GM12878 (cell line): ENCODE results near the gene CHCHD3. TPM values are rescaled to one million over a fixed set of nuclear protein-coding genes. Genes with fewer than 3 reads are reported as not detected.

Experiments used
- ATAC-seq: fragments of 200-7000 bp; cut with Tn5 transposase; 3 replicates; pipeline ENCODE4 v1.9.1; 2020; ENCODE audit warnings: mild to moderate bottlenecking, moderate library complexity
- BruUV-seq: library from RNA; stranded (reverse); fragments of 400-500 nt; replicated peaks from 2 replicates; lab custom pipeline; 2021; lab: Mats Ljungman, UMichigan
- CTCF ChIA-PET: fragments of 300-600 bp; sonication (Branson Sonifier 250); formaldehyde crosslinking; extraction: SDS; loops from one replicate; lab custom pipeline; 2021; ENCODE audit warnings: inconsistent platforms; lab: Yijun Ruan, JAX
- POLR2A ChIA-PET: fragments of 350-600 bp; formaldehyde crosslinking; extraction: SDS; loops from one replicate; lab custom pipeline; 2021; ENCODE audit warnings: inconsistent platforms; lab: Charles Lee
- RAD21 ChIA-PET: fragments of 300-600 bp; sonication (Branson Sonifier 250); formaldehyde crosslinking; loops from one replicate; lab custom pipeline; 2023; ENCODE audit warnings: antibody characterized with exemption; ENCODE audit not compliant: unreplicated experiment; lab: Charles Lee
- SMC1A ChIA-PET: fragments of 300-600 bp; sonication (Branson Sonifier 250); formaldehyde crosslinking; loops from one replicate; lab custom pipeline; 2023; ENCODE audit not compliant: unreplicated experiment, uncharacterized antibody; lab: Charles Lee
- DNase-seq: peaks from one replicate; pipeline ENCODE4 v3.0.0-alpha.2; 2011; ENCODE audit warnings: low read depth, low spot score
- FAIRE-seq: peaks from 3 replicates; lab custom pipeline; 2011; peaks lifted over from hg19 to GRCh38; lab: Jason Lieb, UNC
- H2AFZ ChIP-seq: 2 replicates; pipeline ENCODE4 v1.6.0; 2011; ENCODE audit warnings: low read depth, low read length, control low read depth; ENCODE audit not compliant: control insufficient read depth
- H3K27ac ChIP-seq: 2 replicates; pipeline ENCODE4 v1.5.1; 2011; ENCODE audit warnings: control low read depth; ENCODE audit not compliant: control insufficient read depth, insufficient read depth
- H3K27me3 ChIP-seq, 2 experiments: replicated peaks in 1 of 2; 2 replicates each; pipeline versions ENCODE4 v1.6.0 to v1.6.1; 2011; ENCODE audit warnings: low read length in 1 of 2; ENCODE audit not compliant: control insufficient read depth in 2 of 2, insufficient read depth in 2 of 2
- H3K36me3 ChIP-seq, 2 experiments: 2 replicates each; pipeline ENCODE4 v1.5.1; 2011; ENCODE audit warnings: low read length in 1 of 2; ENCODE audit not compliant: control insufficient read depth in 2 of 2, insufficient read depth in 2 of 2
- H3K4me1 ChIP-seq: 2 replicates; pipeline ENCODE4 v1.6.1; 2011; ENCODE audit warnings: mild to moderate bottlenecking, low read length, moderate library complexity, mixed read lengths; ENCODE audit not compliant: control insufficient read depth, insufficient read depth
- H3K4me2 ChIP-seq: 2 replicates; pipeline ENCODE4 v1.6.0; 2011; ENCODE audit warnings: control low read depth; ENCODE audit not compliant: control insufficient read depth, insufficient read depth
- H3K4me3 ChIP-seq: fragments of 200-600 bp; sonication (generic); 2 replicates; pipeline ENCODE4 v1.5.1; 2016
- H3K79me2 ChIP-seq: 2 replicates; pipeline ENCODE4 v1.6.0; 2011; ENCODE audit warnings: low read length; ENCODE audit not compliant: control insufficient read depth, insufficient read depth
- H3K9ac ChIP-seq: 2 replicates; pipeline ENCODE4 v1.8.0; 2011; ENCODE audit warnings: low read length, control low read depth, mixed read lengths; ENCODE audit not compliant: control insufficient read depth, insufficient read depth
- H3K9me3 ChIP-seq: replicated peaks from 3 replicates; pipeline ENCODE4 v1.5.1; 2011; ENCODE audit warnings: mild to moderate bottlenecking, low read length; ENCODE audit not compliant: control insufficient read depth, insufficient read depth
- H4K20me1 ChIP-seq: 2 replicates; pipeline ENCODE4 v1.6.0; 2011; ENCODE audit not compliant: control insufficient read depth, insufficient read depth
- BHLHE40 ChIP-seq, 2 experiments: fragments of 450-650 bp in 1 of 2; IDR thresholded peaks; 2 replicates each; pipeline ENCODE4 v1.6.1; 2011 to 2017; ENCODE audit warnings: low read depth in 2 of 2, borderline replicate concordance in 1 of 2, improper control_type of control experiment in 1 of 2, low read length in 1 of 2, mild to moderate bottlenecking in 1 of 2
- BRCA1 ChIP-seq: IDR thresholded peaks from 2 replicates; pipeline ENCODE4 v1.6.1; 2011; ENCODE audit warnings: low read depth, low read length, improper control_type of control experiment
- CBX3 ChIP-seq: fragments of 200-600 bp; sonication (generic); IDR thresholded peaks from 2 replicates; pipeline ENCODE4 v1.6.1; 2016; ENCODE audit warnings: low read depth, borderline replicate concordance
- CBX5 ChIP-seq: sonication (generic); IDR thresholded peaks from 2 replicates; pipeline ENCODE4 v1.6.1; 2016; ENCODE audit warnings: low read depth, moderate library complexity, mild to moderate bottlenecking, inconsistent platforms
- IKZF2 ChIP-seq, 2 experiments: fragments of 450-650 bp; IDR thresholded peaks; 2 replicates each; pipeline ENCODE4 v1.6.1; 2017; ENCODE audit warnings: mild to moderate bottlenecking in 2 of 2, moderate library complexity in 2 of 2
- MEF2B ChIP-seq: fragments of 450-650 bp; IDR thresholded peaks from 2 replicates; pipeline ENCODE4 v1.6.1; 2018; ENCODE audit warnings: mild to moderate bottlenecking, moderate library complexity; ENCODE audit not compliant: partially characterized antibody, poor library complexity, severe bottlenecking
- NFIC ChIP-seq: IDR thresholded peaks from 2 replicates; pipeline ENCODE4 v1.6.1; 2012; ENCODE audit warnings: low read depth, mild to moderate bottlenecking, inconsistent platforms, low read length, moderate library complexity
- POLR2AphosphoS2 ChIP-seq: IDR thresholded peaks from 2 replicates; pipeline ENCODE4 v1.6.1; 2011; ENCODE audit warnings: low read depth, mild to moderate bottlenecking, low read length, improper control_type of control experiment, moderate library complexity
- SIX5 ChIP-seq: IDR thresholded peaks from 2 replicates; pipeline ENCODE4 v1.6.1; 2011; ENCODE audit warnings: mild to moderate bottlenecking, low read depth, low read length, moderate library complexity; ENCODE audit not compliant: severe bottlenecking
- TARDBP ChIP-seq: IDR thresholded peaks from 2 replicates; pipeline ENCODE4 v1.6.1; 2016; ENCODE audit warnings: borderline replicate concordance
- ZBTB11 ChIP-seq: fragments of 450-650 bp; formaldehyde crosslinking; IDR thresholded peaks from 2 replicates; pipeline ENCODE4 v1.5.0; 2022; ENCODE audit warnings: mild to moderate bottlenecking, missing genetic modification characterization
- ZZZ3 ChIP-seq: IDR thresholded peaks from 2 replicates; pipeline ENCODE4 v1.6.1; 2011; ENCODE audit warnings: low read depth; ENCODE audit not compliant: control insufficient read depth, insufficient read length
- WGBS: methylation state at CpG from one replicate; pipeline ENCODE4 v1.1.6; 2016; ENCODE audit warnings: low lambda C conversion rate; ENCODE audit not compliant: insufficient replicate concordance, insufficient coverage; ENCODE audit errors: missing lambda C conversion rate; 5-methylcytosine and 5-hydroxymethylcytosine counted together
- in situ Hi-C: fragments of 300-500 bp; cut with MboI; formaldehyde crosslinking; loops from 9 replicates; pipeline ENCODE4 v1.14.3; 2018; ENCODE audit warnings: mixed read lengths
- intact Hi-C: fragments of 100-400 bp; cut with micrococcal nuclease; formaldehyde crosslinking; loops from one replicate; pipeline ENCODE4 v1.14.2; 2022; ENCODE audit not compliant: unreplicated experiment
- polyA plus RNA-seq, 11 experiments: library from polyadenylated mRNA; depleted of rRNA in 4 of 11; unstranded in 6 of 11; stranded (reverse) in 5 of 11; fragments of >200 nt; fragmentation: Nextera tagmentation in 4 of 11; fragmentation: Illumina TruSeq in 1 of 11; extraction: Ambion mirVana in 4 of 11; extraction: Trizol in 1 of 11; gene quantifications; 1 replicate in 1 of 11; 2 replicates in 10 of 11; pipeline versions ENCODE4 v1.2.1 to v1.2.3, GENCODE V29; 2011 to 2016; ENCODE audit warnings: inconsistent platforms in 2 of 11, missing spikeins in 2 of 11, low read depth in 1 of 11
- total RNA-seq, 4 experiments: library from RNA; depleted of rRNA in 3 of 4; stranded (reverse); fragments of >200 nt in 3 of 4; fragmentation: Illumina TruSeq in 1 of 4; extraction: Trizol in 1 of 4; gene quantifications; 2 replicates each; pipeline versions ENCODE4 v1.2.1 to v1.2.3, GENCODE V29; 2013 to 2021

The CHCHD3 gene
- total and polyA plus RNA-seq, 10 of the 15 experiments (the other 5 are each of a cell fraction or from before 2014, with no cell fraction given): 38.3 to 178 (median 96.2) TPM

GRCh38 chr7:133102276-133103060 lies 20.6 kb upstream of the CHCHD3 start:
- FAIRE-seq (no peak), DNase-seq (no peak)
- CTCF ChIA-PET: interaction anchor here (0.5 to 1.2 kb wide), 3 partner anchors 107 to 1224 kb away, joined by 3 read pairs; no protein-coding TSS in a partner anchor
- H3K36me3 ChIP-seq: no peaks in the 10 kb centered on the region
- TF ChIP-seq IKZF2 (IDR thresholded peaks at IDR 0.05): no peak
- TF ChIP-seq TARDBP: no peak
- TF ChIP-seq, all 136 proteins: peak for 0
- WGBS: 42% methylated on average over 6 of the region's 6 CpGs
- Histone ChIP-seq H3K4me3 (no peak overlapping the region), H3K79me2 (no peaks in the 10 kb centered on the region), H3K4me2 (no peak overlapping the region), H2AFZ (no peak overlapping the region), H3K27ac (no peak overlapping the region), H3K4me1 (no peaks in the 10 kb centered on the region), H3K9me3 (no peaks in the 10 kb centered on the region), H3K27me3 (peaks cover 0 to 2% of the 10 kb centered on the region in 2 experiments; a peak in 3 of 4 replicates), H4K20me1 (no peaks in the 10 kb centered on the region), H3K9ac (no peak overlapping the region)
- intact Hi-C loops: no loop called here
- ChIA-PET SMC1A (interaction anchor here (0.6 to 1.4 kb wide), 6 partner anchors 12 to 380 kb away, joined by 3 to 5 read pairs (median 3); partner anchors contain the start of gene CHCHD3), POLR2A (no interaction called here), RAD21 (interaction anchor here (0.6 kb wide), 1 partner anchor 232 kb away, joined by 5 read pairs; no protein-coding TSS in a partner anchor)
- in situ Hi-C loops: no loop called here
- no TSS peak for BruUV-seq
- ATAC-seq: no peak

GRCh38 chr7:133099633-133100286 lies 17.9 kb upstream of the CHCHD3 start:
- peaks cover 0 to 2% of the 10 kb centered on the region in 2 experiments; a peak in 3 of 4 replicates for H3K27me3 ChIP-seq
- H4K20me1 ChIP-seq: no peaks in the 10 kb centered on the region
- H3K4me1 ChIP-seq: no peaks in the 10 kb centered on the region
- RAD21 ChIA-PET: no interaction called here
- BruUV-seq: no TSS peak
- intact Hi-C loops (no loop called here), in situ Hi-C loops (no loop called here)
- H3K9me3 ChIP-seq: no peaks in the 10 kb centered on the region
- CTCF ChIA-PET: interaction anchor here (0.8 kb wide), 1 partner anchor 10 kb away, joined by 3 read pairs; no protein-coding TSS in a partner anchor
- SMC1A ChIA-PET: no interaction called here
- no peak overlapping the region for H3K4me3 ChIP-seq
- 40% methylated on average over 3 of the region's 3 CpGs for WGBS
- H3K9ac ChIP-seq: no peak overlapping the region
- H3K27ac ChIP-seq: no peak overlapping the region
- H3K36me3 ChIP-seq: no peaks in the 10 kb centered on the region
- ATAC-seq: no peak
- no peak overlapping the region for H3K4me2 ChIP-seq
- H2AFZ ChIP-seq: no peak overlapping the region
- POLR2A ChIA-PET: no interaction called here
- H3K79me2 ChIP-seq: no peaks in the 10 kb centered on the region
- no peak for FAIRE-seq
- DNase-seq: no peak
- TF ChIP-seq CBX5: no peak
- no peak for TF ChIP-seq POLR2AphosphoS2
- TF ChIP-seq ZZZ3: no peak
- TF ChIP-seq NFIC: no peak
- TF ChIP-seq SIX5: no peak
- no peak for TF ChIP-seq ZBTB11 (CRISPR knock-in tag)
- TF ChIP-seq BRCA1: no peak
- TF ChIP-seq BHLHE40 (IDR thresholded peaks at IDR 0.05; ENCODE audit: borderline replicate concordance in 1 of 2, low read depth in 2 of 2, low read length in 1 of 2): no peak
- no peak for TF ChIP-seq CBX3
- TF ChIP-seq MEF2B: no peak
